Activated CD8-positive, alpha-beta memory T cell treated with anti-CD3 and anti-CD28 coated beads for 24 hours (primary cell): Measurements from ENCODE around the gene MT1H.
"Not testable (repeated sequence)": the region's sequence is repeated elsewhere in the genome, so short reads cannot be mapped to it uniquely, and the experiment has no call there.

Experiments
- DNase-seq: peaks from one replicate; pipeline ENCODE4 v3.0.0-alpha.2; 2020

Gene MT1H

DNA sequence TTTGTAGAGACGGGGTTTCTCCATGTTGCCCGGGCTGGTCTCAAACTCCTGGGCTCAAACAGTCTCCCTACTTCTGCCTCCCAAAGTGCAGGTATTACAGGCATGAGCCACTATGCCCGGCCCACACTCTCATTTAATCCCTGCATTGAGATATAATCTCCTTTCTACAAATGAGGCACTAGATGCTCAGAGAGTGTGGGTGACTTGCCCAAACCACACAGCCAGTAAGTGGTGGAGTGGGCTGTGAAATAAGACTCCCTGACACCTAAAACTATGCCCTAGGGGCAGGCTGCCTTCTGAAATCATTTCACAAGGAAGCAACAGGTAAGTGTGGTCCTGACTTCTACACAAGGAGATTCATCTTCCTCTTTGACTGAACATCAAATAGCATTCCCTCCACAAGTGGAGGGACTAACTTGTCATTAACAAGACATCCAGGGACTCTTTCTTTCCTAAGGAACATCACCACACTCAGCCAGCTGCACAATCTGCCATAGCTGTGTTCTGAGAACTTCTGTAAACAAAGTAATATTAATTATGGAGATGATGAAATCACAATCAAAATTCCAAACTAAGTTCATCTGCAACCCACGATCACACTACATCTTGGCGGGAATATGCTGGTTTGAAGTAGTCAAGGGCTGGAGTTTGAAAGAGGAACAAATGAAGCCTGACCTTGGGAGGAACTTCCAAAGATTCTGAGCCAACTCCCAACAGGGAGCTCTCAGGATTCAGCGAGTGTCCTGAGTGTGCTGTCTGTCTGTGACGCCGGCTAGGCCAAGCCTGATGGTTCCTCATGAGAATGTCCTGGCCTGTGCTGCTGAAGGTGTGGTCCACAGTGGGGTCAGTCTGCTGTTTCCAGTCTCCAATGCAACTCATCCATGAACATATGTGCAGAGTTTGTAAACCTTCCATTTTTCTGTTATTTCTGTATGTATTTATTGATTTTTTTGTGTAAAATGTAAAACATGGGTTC is 4.0 kb upstream of the MT1H start:
- not testable (repeated sequence) for DNase-seq

- DNase-seq, result peak; percentile 70
Measured at GRCh38 chr16:56667581-56668571, 1.7 kb upstream of the MT1H start, which contains the start of gene MT1G. Gene MT1G, minus strand, starts transcription at chr16:56668065. Its CDS starts 72 bp downstream, at chr16:56667993.

GRCh38 chr16:56669840-56670619 is 416 bp downstream of the MT1H start:
- no peak for DNase-seq

GRCh38 chr16:56670620-56670934 is 963 bp downstream of the MT1H start:
- DNase-seq, result no peak

- DNase-seq, result not testable (repeated sequence)
Measured at GRCh38 chr16:56671691-56672090, 2.1 kb downstream of the MT1H start.

GRCh38 chr16:56672171-56672570 is 2.6 kb downstream of the MT1H start:
- not testable (repeated sequence) for DNase-seq

GRCh38 chr16:56672761-56673536 is 3.3 kb downstream of the MT1H start:
- DNase-seq, result no peak

- DNase-seq, result no peak
Measured at GRCh38 chr16:56673921-56674320, 4.3 kb downstream of the MT1H start.

GRCh38 chr16:56674570-56674969 is 5.0 kb downstream of the MT1H start:
- DNase-seq, result not testable (repeated sequence)

GRCh38 chr16:56675685-56676210 is 6.1 kb downstream of the MT1H start:
- peak; percentile 83 for DNase-seq

- DNase-seq, result no peak
Measured at GRCh38 chr16:56677474-56677873, 7.9 kb downstream of the MT1H start.

DNA sequence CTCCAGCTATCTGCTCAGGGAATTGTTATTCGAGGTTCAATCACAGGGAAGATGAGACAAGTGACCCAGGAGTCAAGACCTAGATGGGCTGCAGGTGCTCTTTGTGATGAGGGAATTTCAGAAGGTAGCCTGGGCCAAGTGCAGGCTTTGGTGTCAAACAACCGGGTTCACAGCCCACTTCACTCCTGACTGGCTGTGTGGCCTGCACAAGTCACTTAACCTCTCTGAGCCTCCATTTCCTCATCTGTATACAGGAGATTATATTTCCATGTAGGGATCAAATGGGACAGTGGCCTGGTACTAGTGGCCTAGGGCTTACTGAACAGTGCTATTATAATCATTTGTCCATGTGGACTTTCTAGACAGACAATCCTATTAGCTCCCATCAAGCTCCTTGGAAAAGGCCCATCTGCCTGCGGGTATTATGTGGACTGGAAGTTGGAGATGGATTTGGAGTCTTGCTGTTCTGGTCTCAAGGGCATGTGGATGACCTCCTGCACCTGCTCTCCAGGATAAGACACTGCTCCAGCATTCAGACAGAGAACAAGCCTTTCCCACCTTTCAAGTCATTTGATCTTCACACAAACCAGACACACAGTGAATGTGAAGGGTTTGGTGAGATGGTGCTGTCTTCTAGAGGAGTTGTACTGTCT is 9.6 kb downstream of the MT1H start:
- no peak for DNase-seq

DNA sequence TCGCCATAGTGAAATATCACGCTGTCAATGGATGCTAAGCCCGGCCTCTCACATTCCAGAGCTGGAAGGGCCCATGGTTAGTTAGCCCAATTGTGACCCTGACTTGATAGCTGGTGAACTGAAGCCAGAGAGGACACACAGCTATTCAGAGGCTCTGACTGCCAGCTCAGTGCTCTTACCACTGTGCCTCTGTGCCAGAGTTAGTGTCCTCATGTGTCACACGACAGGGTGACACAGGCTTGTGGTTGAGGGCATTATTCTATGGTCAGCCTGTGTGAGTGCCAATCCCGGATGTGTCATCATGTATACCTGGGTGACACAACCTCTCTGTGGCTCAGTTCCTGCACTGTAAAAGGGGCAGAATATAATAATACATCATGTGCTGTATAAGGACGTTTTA is 10.2 kb downstream of the MT1H start:
- DNase-seq, result no peak

DNA sequence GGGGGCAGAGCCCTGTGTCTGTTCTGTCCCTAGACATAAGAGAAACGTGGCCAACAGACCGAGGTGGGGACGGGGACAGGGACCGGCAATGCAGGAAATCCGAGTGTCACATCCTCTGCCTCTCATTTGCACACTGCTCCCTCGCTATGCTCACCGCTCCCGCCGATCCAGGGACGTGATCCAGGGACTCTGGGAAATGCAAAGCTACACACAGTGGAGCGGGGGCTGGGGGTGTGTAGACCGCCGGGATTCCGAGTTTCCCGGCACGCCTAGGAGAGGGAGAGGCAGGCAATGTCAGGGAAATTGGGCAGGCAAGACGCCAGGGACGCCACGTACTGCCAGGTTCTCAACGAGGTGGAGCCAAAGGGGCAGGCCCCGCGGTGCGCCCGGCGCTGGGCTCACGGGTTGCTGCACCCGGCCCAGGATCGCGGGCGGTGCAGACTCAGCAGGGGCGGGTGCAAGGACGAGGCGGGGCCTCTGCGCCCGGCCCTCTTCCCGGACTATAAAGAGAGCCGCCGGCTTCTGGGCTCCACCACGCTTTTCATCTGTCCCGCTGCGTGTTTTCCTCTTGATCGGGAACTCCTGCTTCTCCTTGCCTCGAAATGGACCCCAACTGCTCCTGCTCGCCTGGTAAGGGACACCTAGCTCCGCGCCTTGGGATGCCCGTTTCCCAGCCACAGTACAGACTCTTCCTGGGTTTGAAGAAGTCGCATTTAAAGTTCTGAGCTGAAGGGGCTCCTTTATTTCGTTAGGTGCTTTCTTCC is 12.5 kb downstream of the MT1H start, which contains the start of gene MT1X:
TSS of gene MT1X (plus strand) at position 532 of the 764 bp plus-strand sequence. CDS start at position 603, 71 bp downstream.
- DNase-seq, result peak; percentile 95

GRCh38 chr16:56682703-56683397 is 13.2 kb downstream of the MT1H start:
- DNase-seq, result peak; percentile 65

GRCh38 chr16:56683424-56684172 is 14.0 kb downstream of the MT1H start:
- DNase-seq, result no peak

DNA sequence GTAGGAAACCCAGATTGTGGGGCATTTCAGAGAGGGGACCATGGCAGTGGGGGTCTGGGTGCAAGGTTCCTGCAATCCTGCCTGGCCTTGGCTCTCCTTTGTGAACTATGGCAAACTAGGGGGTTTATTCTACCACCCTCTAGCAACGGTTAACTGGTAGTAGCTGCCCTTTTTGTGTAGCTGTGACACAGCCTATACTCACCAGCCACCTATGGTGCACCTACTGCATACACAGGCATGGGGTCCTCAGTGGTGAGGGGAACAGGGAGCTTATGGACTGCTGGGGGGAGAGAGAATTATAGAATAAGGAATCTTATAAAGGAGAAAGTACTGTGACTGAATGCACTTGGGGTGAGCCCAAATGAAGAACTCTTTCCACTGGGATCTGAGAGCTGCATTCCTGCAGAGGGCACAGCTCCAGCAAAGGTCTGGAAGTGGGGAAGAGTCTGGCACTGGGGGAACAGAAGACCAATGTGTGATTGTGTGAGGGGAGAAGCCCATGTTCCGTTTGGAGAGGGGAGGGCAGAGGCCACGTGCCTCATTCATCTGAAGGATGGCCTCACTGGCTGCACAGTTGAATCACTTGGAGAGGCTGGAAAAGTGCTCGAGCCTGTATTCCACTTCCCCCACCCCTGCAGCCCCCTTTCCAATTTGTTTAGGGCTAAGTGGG is 14.8 kb downstream of the MT1H start:
- DNase-seq, result no peak
